Astrocyte of the hippocampus (primary cell): ENCODE data around the gene B4GALNT2.

Experiments
- DNase-seq: peaks from one replicate; pipeline ENCODE4 v3.0.0; 2011; ENCODE audit warnings: low read depth, low spot score

The B4GALNT2 gene

DNA sequence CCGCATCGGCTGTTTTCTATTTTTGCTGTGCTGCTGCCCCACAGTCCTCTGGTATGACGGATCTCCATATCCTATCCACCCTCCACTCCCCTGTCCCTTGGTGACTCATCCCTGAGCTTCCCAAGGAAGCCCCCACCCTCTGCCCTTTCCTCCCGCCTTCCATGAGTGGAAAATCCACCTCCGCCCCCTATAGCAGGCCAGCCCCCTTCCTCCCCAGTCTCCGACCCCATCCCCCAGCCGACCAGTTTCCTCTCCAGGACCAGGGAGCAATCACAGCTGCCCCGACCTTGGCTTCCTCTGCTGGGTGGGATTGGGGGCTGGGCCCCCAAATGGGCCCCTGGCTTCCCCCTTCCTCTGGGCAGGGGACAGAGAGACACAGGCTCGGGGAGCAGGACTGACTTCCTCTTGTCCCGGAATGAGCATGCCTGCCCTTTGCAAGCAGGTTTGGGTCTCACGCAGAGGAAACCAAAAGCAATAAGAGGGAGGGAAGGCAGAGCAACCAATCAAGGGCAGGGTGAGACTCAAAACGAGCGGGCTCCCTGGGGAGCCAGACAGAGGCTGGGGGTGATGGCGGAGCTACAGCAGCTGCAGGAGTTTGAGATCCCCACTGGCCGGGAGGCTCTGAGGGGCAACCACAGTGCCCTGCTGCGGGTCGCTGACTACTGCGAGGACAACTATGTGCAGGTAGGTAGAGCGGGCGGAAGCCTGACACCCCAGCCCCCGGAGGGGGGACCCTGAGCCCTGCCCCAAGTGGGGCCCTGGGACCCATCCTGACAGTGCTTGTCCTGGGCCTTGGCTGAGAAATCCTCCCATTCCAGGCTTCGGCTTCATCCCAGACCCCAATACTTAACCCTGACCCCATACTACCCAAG, 77.8 kb downstream of the B4GALNT2 start, which contains the start of the genes ABI3 and GNGT2:
ABI3 (plus strand) TSS at position 550 of the 872 bp plus-strand sequence; CDS start at position 568, 18 bp downstream.
GNGT2 (minus strand) TSS at position 417 of the 872 bp plus-strand sequence. CDS start 3,152 bp downstream, outside the sequence.
- no peak for DNase-seq

DNA sequence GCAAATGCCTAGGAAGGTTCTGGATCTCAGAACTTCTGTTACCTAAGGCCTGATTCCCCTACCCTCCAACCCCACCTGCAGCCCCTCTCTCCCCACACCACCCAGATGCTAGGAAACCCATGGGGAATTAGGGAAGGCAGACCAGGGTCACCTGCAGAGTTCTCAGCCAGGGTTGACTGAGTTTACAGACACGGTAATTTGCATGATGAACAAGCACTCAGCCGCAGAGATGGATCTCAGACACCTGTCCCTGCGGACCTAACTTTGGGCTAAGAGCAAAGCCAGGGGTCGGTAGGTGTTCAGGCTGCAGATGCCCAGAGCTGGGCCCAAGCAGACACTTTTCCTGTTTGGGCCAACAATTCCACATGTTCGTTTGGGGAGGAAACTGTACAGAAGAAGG, 80.8 kb downstream of the B4GALNT2 start:
- DNase-seq = no peak

- no peak for DNase-seq
These were observed 81.3 kb downstream of the B4GALNT2 start for GRCh38 chr17:49213847-49214246.

- peak; percentile 76 for DNase-seq
These were observed 82.2 kb downstream of the B4GALNT2 start for GRCh38 chr17:49214676-49215360.

DNA sequence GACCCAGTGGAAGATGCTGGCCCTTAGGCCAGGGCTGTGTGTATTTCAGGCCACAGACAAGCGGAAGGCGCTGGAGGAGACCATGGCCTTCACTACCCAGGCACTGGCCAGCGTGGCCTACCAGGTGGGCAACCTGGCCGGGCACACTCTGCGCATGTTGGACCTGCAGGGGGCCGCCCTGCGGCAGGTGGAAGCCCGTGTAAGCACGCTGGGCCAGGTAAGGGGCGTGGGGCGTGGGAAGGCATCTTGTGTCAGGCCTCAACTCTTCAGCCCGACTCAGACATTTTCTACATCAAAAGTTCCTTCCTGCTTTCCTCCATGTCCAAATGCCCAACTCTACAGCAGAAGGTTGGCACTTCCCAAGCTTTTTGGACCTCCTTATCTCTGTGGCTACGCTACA, 83.9 kb downstream of the B4GALNT2 start:
- DNase-seq = no peak

GRCh38 chr17:49216953-49217650, 84.5 kb downstream of the B4GALNT2 start:
- DNase-seq = no peak

GRCh38 chr17:49217651-49218413, 85.3 kb downstream of the B4GALNT2 start:
- no peak for DNase-seq

- no peak for DNase-seq
These were observed 86.7 kb downstream of the B4GALNT2 start for GRCh38 chr17:49218941-49219913.

DNA sequence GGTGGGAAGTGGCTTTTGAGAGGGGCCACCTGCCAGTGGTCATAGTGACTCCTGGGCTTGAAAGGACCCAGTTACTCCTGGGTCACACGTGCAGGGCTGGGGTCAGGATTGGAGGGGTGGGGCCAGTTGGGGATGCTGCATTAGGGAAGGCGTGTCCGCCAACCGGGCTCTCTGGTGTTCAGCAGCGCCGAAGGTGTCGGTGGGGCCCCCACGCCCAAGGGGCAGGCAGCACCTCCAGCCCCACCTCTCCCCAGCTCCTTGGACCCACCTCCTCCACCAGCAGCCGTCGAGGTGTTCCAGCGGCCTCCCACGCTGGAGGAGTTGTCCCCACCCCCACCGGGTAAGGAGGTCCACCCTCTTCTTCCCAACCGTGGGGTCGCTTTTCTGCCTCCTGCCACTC, 87.4 kb downstream of the B4GALNT2 start:
- no peak for DNase-seq

GRCh38 chr17:49223168-49223516, 90.6 kb downstream of the B4GALNT2 start:
- no peak for DNase-seq

DNA sequence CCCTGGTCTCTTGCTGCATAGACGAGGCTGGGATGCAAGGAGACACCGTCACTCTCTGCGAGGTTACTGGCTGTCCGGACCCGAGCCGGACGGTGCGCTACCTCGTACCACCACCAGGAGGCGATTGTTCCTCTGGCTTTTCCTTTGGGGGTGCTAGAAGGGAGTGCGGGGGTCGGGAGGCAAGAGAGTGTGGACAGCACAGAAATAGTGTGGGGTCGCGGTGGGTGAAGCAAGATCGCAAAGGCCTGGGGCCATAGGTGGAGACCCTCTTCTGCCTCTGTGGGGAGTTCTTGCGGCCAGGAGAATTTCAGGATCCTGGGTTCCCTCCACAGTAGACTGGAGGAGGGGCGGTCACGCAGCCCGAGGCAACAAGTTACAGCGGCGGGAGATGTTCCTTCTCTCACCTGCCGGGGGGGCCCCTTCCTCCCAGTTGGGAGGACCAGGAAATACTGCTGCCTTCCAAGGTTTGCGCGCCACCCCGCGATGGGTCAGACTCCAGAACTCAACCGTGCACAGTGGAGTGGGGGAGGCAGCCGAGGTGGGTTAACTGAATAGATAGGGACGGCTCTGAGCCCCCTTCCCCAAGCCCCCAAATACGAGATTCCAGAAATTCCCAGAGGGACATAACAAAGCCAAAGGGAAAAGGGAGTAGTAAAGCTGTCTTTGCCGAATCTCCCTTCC, 91.1 kb downstream of the B4GALNT2 start:
- DNase-seq = peak; percentile 49

DNA sequence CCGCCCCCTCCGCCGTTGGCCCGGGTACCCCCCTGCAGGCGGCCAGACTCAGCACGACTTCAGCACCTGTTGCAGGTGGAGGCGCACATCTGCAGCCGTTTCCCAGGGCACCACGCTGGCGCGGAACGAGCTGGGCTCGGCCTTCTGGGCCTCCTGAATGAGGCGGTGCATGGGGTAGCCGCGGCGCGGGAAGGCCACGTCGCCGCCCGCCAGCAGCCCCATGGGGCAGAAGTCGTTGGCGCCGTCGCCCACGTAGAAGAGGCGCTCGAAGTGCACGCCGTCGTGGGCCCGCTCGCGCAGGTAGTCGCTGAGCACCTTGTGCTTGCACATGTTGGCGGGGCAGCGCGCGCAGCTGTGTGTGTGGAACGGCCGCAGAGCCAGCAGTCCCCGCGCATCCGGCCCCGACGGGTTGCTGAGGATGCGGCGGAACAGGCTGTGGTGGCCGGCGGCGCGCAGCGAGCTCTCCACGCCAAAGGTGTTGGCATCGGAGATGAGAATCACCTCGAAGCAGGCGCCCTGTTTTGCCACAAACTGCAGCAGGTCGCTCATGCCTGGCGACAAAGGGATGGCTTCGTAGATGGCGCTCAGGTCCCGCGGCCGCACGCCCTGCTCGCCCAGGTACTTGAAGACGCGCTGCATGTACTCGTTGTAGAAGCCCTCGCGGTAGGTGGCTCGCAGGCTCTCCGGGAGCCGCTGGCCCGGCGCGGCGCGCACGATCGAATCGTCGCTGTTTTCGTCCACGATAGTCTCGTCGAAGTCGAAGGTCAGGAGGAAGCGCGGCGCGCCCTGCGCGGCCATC, 91.8 kb downstream of the B4GALNT2 start:
- DNase-seq = peak; percentile 21

- DNase-seq = no peak
These were observed 92.4 kb downstream of the B4GALNT2 start for GRCh38 chr17:49224997-49225337.

GRCh38 chr17:49225554-49226236, 93.1 kb downstream of the B4GALNT2 start:
- DNase-seq = no peak
